HCT116 (cell line): ENCODE results near the gene NT5C2. TPM values are rescaled to one million over a fixed set of nuclear protein-coding genes. Genes with fewer than 3 reads are reported as not detected.

ENCODE experiments used
- ATAC-seq: fragments of 200-7000 bp; cut with Tn5 transposase; 2 replicates; pipeline ENCODE4 v1.9.1; 2020; ENCODE audit warnings: mild to moderate bottlenecking, moderate library complexity
- BruUV-seq: library from RNA; stranded (reverse); fragments of 400-500 nt; replicated peaks from 2 replicates; lab custom pipeline; 2021; lab: Mats Ljungman, UMichigan
- CTCF ChIA-PET: fragments of 300-600 bp; sonication (Branson Sonifier 250); formaldehyde crosslinking; loops from one replicate; lab custom pipeline; 2021; ENCODE audit warnings: antibody characterized with exemption; lab: Charles Lee
- POLR2A ChIA-PET: fragments of 300-600, 350-600 bp; sonication (Branson Sonifier 250); formaldehyde crosslinking; loops from one replicate; lab custom pipeline; 2021; ENCODE audit warnings: antibody characterized with exemption; lab: Charles Lee
- RAD21 ChIA-PET, 2 experiments: fragments of 300-600 bp; sonication (Branson Sonifier 250); formaldehyde crosslinking; loops; one replicate each; lab custom pipeline; 2023; ENCODE audit warnings: low total read pairs in 2 of 2; ENCODE audit not compliant: uncharacterized antibody in 2 of 2, unreplicated experiment in 2 of 2, low non-redundant PET in 1 of 2; lab: Charles Lee
- DNase-seq: peaks from one replicate; pipeline ENCODE4 v3.0.0-alpha.2; 2010; ENCODE audit warnings: low read depth, low spot score
- H2AFZ ChIP-seq: fragments of 200-600 bp; shearing (Covaris generic), sonication (generic); 2 replicates; pipeline ENCODE4 v1.6.1; 2017; ENCODE audit warnings: low read depth, mixed run types, mixed read lengths, antibody characterized with exemption, low read length; ENCODE audit not compliant: poor library complexity, severe bottlenecking
- H3K27ac ChIP-seq: 2 replicates; pipeline ENCODE4 v1.5.1; 2012; ENCODE audit warnings: low read depth, low read length
- H3K27me3 ChIP-seq: fragments of 200-600 bp; sonication (generic); 2 replicates; pipeline ENCODE4 v1.6.1; 2016; ENCODE audit warnings: mixed run types, low read length, mixed read lengths; ENCODE audit not compliant: insufficient read depth
- H3K36me3 ChIP-seq, 2 experiments: fragments of 200-500 bp in 1 of 2; fragments of 200-600 bp in 1 of 2; sonication (Bioruptor generic) in 1 of 2; sonication (generic) in 1 of 2; 2 replicates each; pipeline versions ENCODE4 v1.5.1 to v1.6.1; 2014 to 2016; ENCODE audit warnings: low read length in 2 of 2, inconsistent platforms in 1 of 2, mixed read lengths in 1 of 2, mixed run types in 1 of 2; ENCODE audit not compliant: insufficient read depth in 2 of 2, control insufficient read depth in 1 of 2
- H3K4me1 ChIP-seq, 2 experiments: fragments of 200-600 bp in 1 of 2; sonication (generic) in 1 of 2; 2 replicates each; pipeline versions ENCODE4 v1.5.1 to v1.6.1; 2012 to 2017; ENCODE audit warnings: low read length in 2 of 2, inconsistent platforms in 1 of 2, mild to moderate bottlenecking in 1 of 2, mixed read lengths in 1 of 2, mixed run types in 1 of 2, moderate library complexity in 1 of 2; ENCODE audit not compliant: insufficient read depth in 2 of 2, control insufficient read depth in 1 of 2
- H3K4me2 ChIP-seq: fragments of 200-600 bp; sonication (generic); 2 replicates; pipeline ENCODE4 v1.6.1; 2017; ENCODE audit warnings: mixed run types, low read length, mixed read lengths
- H3K4me3 ChIP-seq, 2 experiments: fragments of 200-600 bp in 1 of 2; sonication (generic) in 1 of 2; replicated peaks in 1 of 2; 2 replicates each; pipeline ENCODE4 v1.5.1; 2011 to 2016; ENCODE audit warnings: low read length in 2 of 2, control low read depth in 1 of 2, low read depth in 1 of 2, mild to moderate bottlenecking in 1 of 2, mixed read lengths in 1 of 2, mixed run types in 1 of 2
- H3K79me2 ChIP-seq: fragments of 200-600 bp; sonication (generic); 2 replicates; pipeline ENCODE4 v1.6.1; 2017; ENCODE audit warnings: mild to moderate bottlenecking, mixed run types, low read length, moderate library complexity, mixed read lengths; ENCODE audit not compliant: insufficient read depth
- H3K9ac ChIP-seq: fragments of 200-600 bp; sonication (generic); 2 replicates; pipeline ENCODE4 v1.6.1; 2016; ENCODE audit warnings: low read length, mixed read lengths
- H3K9me2 ChIP-seq: fragments of 200-600 bp; sonication (generic), shearing (Covaris generic); 2 replicates; pipeline ENCODE4 v1.6.1; 2017; ENCODE audit warnings: mixed run types, mild to moderate bottlenecking, moderate library complexity; ENCODE audit not compliant: insufficient read depth
- H3K9me3 ChIP-seq, 2 experiments: fragments of 200-500 bp in 1 of 2; fragments of 200-600 bp in 1 of 2; sonication (Bioruptor generic) in 1 of 2; sonication (generic) in 1 of 2; 2 replicates each; pipeline ENCODE4 v1.6.1; 2014 to 2017; ENCODE audit warnings: low read length in 2 of 2, mixed read lengths in 2 of 2, inconsistent platforms in 1 of 2, low read depth in 1 of 2, mild to moderate bottlenecking in 1 of 2, mixed run types in 1 of 2, moderate library complexity in 1 of 2; ENCODE audit not compliant: control insufficient read depth in 1 of 2, insufficient read depth in 1 of 2
- H4K20me1 ChIP-seq: fragments of 200-600 bp; sonication (generic), shearing (Covaris generic); 2 replicates; pipeline ENCODE4 v1.6.1; 2017; ENCODE audit warnings: mixed run types, mild to moderate bottlenecking, moderate library complexity; ENCODE audit not compliant: insufficient read depth
- ELF1 ChIP-seq: IDR thresholded peaks from 2 replicates; pipeline ENCODE4 v1.6.1; 2012; ENCODE audit warnings: low read depth, borderline replicate concordance
- EZH2phosphoT487 ChIP-seq: fragments of 200-600 bp; IDR thresholded peaks from 2 replicates; pipeline ENCODE4 v1.6.1; 2018; ENCODE audit warnings: antibody characterized with exemption, borderline replicate concordance
- TCF7L2 ChIP-seq: IDR thresholded peaks from 2 replicates; pipeline ENCODE4 v1.7.0; 2011; ENCODE audit warnings: borderline replicate concordance, inconsistent platforms; ENCODE audit not compliant: insufficient read depth, insufficient read length; ENCODE audit errors: extremely low read depth
- ZFX ChIP-seq: fragments of 450-650 bp; IDR thresholded peaks from 2 replicates; pipeline ENCODE4 v1.6.1; 2017
- intact Hi-C: fragments of 100-400 bp; cut with micrococcal nuclease; formaldehyde crosslinking; loops from 2 replicates; pipeline ENCODE4 v1.10.0; 2022
- total RNA-seq: library from RNA; stranded (reverse); gene quantifications from one replicate; pipeline ENCODE4 v1.2.1, GENCODE V29; 2021; ENCODE audit not compliant: unreplicated experiment
- TF ChIP-seq, protein P1 (sequence below): IDR thresholded peaks from 2 replicates; pipeline ENCODE4 v1.6.1; 2012; ENCODE audit warnings: low read depth
- TF ChIP-seq, protein P2 (sequence below), 3 experiments: fragments of 200-600 bp in 1 of 3; sonication (generic) in 1 of 3; IDR thresholded peaks in 2 of 3; conservative IDR thresholded peaks in 1 of 3; 2 replicates each; pipeline ENCODE4 v1.5.1; 2012 to 2017; ENCODE audit warnings: low read depth in 2 of 3, low read length in 2 of 3, antibody characterized with exemption in 1 of 3, borderline replicate concordance in 1 of 3, control low read depth in 1 of 3, mild to moderate bottlenecking in 1 of 3, mixed read lengths in 1 of 3, mixed run types in 1 of 3, moderate library complexity in 1 of 3; ENCODE audit not compliant: insufficient read depth in 1 of 3

NT5C2 gene
- total RNA-seq, 1 experiment from 2014 or later: 63.0 TPM

DNA sequence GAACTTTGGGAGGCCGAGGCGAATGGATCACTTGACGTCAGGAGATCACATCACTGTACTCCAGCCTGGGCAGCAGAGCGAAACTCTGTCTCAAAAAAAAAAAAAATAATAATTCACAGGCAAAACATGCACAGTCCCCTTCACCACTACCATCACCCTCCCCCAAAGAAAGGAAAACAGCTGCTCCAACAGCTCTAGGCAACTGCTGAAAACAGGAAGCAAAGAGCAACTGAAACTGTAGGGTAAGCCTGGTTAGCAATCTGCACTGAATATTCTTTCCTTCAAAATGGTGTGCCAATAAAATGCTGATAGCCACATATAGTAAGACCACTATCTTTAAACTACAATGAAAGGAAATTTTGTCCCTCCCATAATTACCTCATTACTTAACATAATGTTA is 11.8 kb downstream of the NT5C2 start:
- Histone ChIP-seq H3K4me1 (peaks cover 8 to 13% of the 10 kb centered on the region in 2 experiments; a peak in 2 of 4 replicates), H3K36me3 (peaks cover 4 to 8% of the 10 kb centered on the region in 2 experiments; a peak in 2 of 4 replicates), H3K9ac (no peak overlapping the region), H4K20me1 (0 out of 2 replicates have a peak, but pooled peaks cover 12% of the 10 kb centered on the region), H3K4me3 (no peak overlapping the region), H3K79me2 (peaks cover 87% of the 10 kb centered on the region), H2AFZ (no peak overlapping the region), H3K27ac (no peak overlapping the region), H3K9me2 (no peaks in the 10 kb centered on the region), H3K4me2 (no peak overlapping the region), H3K9me3 (no peaks in the 10 kb centered on the region), H3K27me3 (no peaks in the 10 kb centered on the region)
- intact Hi-C loops: no loop called here
- no peak for DNase-seq
- POLR2A ChIA-PET: no interaction called here
- RAD21 ChIA-PET: no interaction called here
- CTCF ChIA-PET: no interaction called here
- no peak for ATAC-seq
- TF ChIP-seq, protein P1, sequence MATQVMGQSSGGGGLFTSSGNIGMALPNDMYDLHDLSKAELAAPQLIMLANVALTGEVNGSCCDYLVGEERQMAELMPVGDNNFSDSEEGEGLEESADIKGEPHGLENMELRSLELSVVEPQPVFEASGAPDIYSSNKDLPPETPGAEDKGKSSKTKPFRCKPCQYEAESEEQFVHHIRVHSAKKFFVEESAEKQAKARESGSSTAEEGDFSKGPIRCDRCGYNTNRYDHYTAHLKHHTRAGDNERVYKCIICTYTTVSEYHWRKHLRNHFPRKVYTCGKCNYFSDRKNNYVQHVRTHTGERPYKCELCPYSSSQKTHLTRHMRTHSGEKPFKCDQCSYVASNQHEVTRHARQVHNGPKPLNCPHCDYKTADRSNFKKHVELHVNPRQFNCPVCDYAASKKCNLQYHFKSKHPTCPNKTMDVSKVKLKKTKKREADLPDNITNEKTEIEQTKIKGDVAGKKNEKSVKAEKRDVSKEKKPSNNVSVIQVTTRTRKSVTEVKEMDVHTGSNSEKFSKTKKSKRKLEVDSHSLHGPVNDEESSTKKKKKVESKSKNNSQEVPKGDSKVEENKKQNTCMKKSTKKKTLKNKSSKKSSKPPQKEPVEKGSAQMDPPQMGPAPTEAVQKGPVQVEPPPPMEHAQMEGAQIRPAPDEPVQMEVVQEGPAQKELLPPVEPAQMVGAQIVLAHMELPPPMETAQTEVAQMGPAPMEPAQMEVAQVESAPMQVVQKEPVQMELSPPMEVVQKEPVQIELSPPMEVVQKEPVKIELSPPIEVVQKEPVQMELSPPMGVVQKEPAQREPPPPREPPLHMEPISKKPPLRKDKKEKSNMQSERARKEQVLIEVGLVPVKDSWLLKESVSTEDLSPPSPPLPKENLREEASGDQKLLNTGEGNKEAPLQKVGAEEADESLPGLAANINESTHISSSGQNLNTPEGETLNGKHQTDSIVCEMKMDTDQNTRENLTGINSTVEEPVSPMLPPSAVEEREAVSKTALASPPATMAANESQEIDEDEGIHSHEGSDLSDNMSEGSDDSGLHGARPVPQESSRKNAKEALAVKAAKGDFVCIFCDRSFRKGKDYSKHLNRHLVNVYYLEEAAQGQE: no peak
- TF ChIP-seq, protein P2, sequence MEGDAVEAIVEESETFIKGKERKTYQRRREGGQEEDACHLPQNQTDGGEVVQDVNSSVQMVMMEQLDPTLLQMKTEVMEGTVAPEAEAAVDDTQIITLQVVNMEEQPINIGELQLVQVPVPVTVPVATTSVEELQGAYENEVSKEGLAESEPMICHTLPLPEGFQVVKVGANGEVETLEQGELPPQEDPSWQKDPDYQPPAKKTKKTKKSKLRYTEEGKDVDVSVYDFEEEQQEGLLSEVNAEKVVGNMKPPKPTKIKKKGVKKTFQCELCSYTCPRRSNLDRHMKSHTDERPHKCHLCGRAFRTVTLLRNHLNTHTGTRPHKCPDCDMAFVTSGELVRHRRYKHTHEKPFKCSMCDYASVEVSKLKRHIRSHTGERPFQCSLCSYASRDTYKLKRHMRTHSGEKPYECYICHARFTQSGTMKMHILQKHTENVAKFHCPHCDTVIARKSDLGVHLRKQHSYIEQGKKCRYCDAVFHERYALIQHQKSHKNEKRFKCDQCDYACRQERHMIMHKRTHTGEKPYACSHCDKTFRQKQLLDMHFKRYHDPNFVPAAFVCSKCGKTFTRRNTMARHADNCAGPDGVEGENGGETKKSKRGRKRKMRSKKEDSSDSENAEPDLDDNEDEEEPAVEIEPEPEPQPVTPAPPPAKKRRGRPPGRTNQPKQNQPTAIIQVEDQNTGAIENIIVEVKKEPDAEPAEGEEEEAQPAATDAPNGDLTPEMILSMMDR (IDR thresholded peaks at IDR 0.05 in 2 of 3, conservative IDR thresholded peaks at IDR 0.05 in 1 of 3; ENCODE audit: borderline replicate concordance in 1 of 3, insufficient read depth in 1 of 3, low read depth in 2 of 3, low read length in 2 of 3): no peak
- TF ChIP-seq ELF1: no peak
- no peak for TF ChIP-seq ZFX
- TF ChIP-seq EZH2phosphoT487: no peak
- TF ChIP-seq TCF7L2: no peak
- BruUV-seq: no TSS peak
